ENCODE results near the gene EPHA6.
"Not testable (repeated sequence)": the region's sequence is repeated elsewhere in the genome, so short reads cannot be mapped to it uniquely, and the experiment has no call there.

EPHA6 gene

DNA sequence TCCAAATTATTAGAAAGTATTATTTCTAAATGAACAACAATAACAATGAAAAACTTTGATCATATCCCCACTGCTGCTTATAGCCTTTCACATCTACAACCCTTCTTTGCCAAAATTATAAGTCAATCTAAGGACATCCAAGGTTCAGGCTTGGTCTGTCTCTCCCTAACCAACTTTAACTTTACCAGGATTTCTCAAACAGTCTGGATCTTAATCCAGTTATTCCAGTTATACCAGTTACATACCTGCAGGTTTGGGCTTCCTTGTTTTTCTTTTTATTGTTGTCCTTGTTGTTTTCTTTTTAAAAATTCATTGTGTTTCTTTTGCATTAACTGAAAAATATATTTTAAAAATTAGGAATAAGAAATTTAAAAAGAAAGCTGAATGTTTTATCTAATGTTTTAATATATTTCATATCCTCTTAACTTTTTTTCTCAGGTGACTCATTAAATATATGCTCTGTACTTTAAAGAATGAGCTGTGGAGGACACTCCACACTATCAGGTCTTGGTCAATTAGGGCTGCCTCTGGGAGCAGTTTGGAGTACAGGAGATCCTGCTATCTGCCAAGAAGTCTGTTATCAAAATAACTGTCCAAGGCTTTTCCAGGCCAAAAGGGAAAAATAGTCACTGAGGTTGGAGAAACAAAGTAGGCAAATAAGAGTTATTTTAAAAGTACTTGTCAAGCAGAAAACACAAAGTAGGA, 421.4 kb downstream of the EPHA6 start:
- DNase-seq (ENCODE audit: insufficient read length, low spot score): no peak
- FAIRE-seq: no peak
- TF ChIP-seq POLR2AphosphoS5 (IDR thresholded peaks at IDR 0.05; ENCODE audit: low read depth, low read length): no peak
- TF ChIP-seq PAX5 (IDR thresholded peaks at IDR 0.05; ENCODE audit: insufficient read depth, low read length, severe bottlenecking): no peak
- TF ChIP-seq TAF1 (IDR thresholded peaks at IDR 0.05; ENCODE audit: low read depth, low read length): no peak
- TF ChIP-seq SPI1 (IDR thresholded peaks at IDR 0.05; ENCODE audit: low read depth, low read length): no peak
- TF ChIP-seq POLR2A (IDR thresholded peaks at IDR 0.05; ENCODE audit: low read depth, low read length): no peak
- TF ChIP-seq POU2F2 (IDR thresholded peaks at IDR 0.05; ENCODE audit: low read depth, low read length): no peak

DNA sequence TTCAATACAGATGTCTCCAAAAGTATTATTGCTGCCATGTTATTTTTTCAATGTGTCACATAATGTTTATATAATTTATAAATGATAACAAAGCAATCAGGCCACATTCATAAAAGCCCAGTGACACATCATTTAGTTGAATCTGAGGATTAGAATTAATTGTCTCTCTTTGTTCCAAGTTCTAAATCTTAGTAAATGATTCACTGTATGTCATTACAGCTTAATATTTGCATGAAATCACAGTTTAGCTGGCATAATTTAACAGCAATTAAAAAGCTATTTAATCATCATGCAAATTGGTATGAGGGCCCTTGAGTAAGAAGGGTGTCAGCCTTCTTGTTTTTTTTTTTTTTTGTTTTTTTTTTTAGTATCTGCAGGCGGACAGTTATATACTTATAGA, 427.0 kb downstream of the EPHA6 start:
- TF ChIP-seq PAX5 (IDR thresholded peaks at IDR 0.05; ENCODE audit: insufficient read depth, low read length, severe bottlenecking) (no peak), POU2F2 (IDR thresholded peaks at IDR 0.05; ENCODE audit: low read depth, low read length) (no peak), POLR2AphosphoS5 (IDR thresholded peaks at IDR 0.05; ENCODE audit: low read depth, low read length) (no peak), SPI1 (IDR thresholded peaks at IDR 0.05; ENCODE audit: low read depth, low read length) (no peak), TAF1 (IDR thresholded peaks at IDR 0.05; ENCODE audit: low read depth, low read length) (no peak), POLR2A (IDR thresholded peaks at IDR 0.05; ENCODE audit: low read depth, low read length) (no peak)
- FAIRE-seq: no peak

DNA sequence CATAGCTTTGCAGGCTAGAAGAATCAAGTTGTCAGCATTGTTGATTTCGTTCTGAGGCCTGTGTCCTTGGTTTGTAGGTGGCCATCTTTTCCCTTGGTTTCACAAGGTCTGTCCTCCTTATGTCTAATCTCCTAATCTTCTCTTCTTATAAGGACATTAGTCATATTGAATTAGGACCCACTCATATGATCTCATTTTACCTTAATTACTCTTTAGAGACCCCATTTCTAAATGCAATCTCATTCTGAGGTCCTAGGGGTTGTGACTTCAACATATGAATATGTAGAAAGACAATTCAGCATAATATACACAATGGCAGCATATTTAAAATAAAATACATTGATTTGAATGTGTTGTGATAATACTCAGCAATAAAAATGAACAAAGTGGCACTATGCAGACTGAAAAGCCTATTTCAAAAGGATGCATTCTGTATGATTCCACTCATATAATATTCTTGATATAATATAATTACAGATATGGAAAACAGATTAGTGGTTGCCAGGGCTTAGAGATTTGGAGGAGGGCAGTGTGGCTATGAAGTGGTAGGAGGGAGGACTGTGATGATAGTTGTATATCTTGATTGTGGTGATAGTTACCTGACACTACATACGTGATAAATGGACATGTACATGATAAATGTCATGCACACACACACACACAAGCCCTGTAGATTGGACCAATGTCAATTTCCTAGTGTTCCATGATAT, 431.0 kb downstream of the EPHA6 start:
- no peak for TF ChIP-seq POLR2A (IDR thresholded peaks at IDR 0.05; ENCODE audit: low read depth, low read length)
- TF ChIP-seq PAX5 (IDR thresholded peaks at IDR 0.05; ENCODE audit: insufficient read depth, low read length, severe bottlenecking): no peak
- no peak for TF ChIP-seq POLR2AphosphoS5 (IDR thresholded peaks at IDR 0.05; ENCODE audit: low read depth, low read length)
- no peak for TF ChIP-seq SPI1 (IDR thresholded peaks at IDR 0.05; ENCODE audit: low read depth, low read length)
- TF ChIP-seq TAF1 (IDR thresholded peaks at IDR 0.05; ENCODE audit: low read depth, low read length): no peak
- TF ChIP-seq POU2F2 (IDR thresholded peaks at IDR 0.05; ENCODE audit: low read depth, low read length): no peak
- no peak for DNase-seq (ENCODE audit: insufficient read length, low spot score)
- FAIRE-seq: no peak

More for the DNA sequence above, 427.0 kb downstream of the EPHA6 start:
- DNase-seq (ENCODE audit: insufficient read length, low spot score): no peak

DNA sequence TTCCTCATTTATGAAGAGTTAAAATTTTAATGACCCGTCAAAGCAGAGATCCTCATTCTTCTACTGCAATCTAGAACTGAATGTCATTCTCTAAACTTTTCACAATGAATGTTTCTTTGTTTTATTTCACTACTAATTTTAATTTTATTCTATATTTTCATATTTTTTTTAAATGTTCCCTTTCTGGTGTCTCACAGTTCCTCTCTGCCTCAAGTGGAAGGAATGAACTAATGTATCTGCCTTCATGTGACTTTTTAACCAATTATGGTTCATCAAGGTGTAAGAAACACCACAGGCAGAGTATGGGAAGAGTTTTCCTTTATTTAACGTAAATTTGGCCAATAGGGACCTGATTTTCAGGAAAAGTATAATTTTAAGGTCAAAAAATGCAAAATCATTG, 441.7 kb downstream of the EPHA6 start:
- DNase-seq (ENCODE audit: insufficient read length, low spot score) (no peak), FAIRE-seq (no peak)
- TF ChIP-seq PAX5 (IDR thresholded peaks at IDR 0.05; ENCODE audit: insufficient read depth, low read length, severe bottlenecking) (no peak), POLR2A (IDR thresholded peaks at IDR 0.05; ENCODE audit: low read depth, low read length) (no peak), POU2F2 (IDR thresholded peaks at IDR 0.05; ENCODE audit: low read depth, low read length) (no peak), POLR2AphosphoS5 (IDR thresholded peaks at IDR 0.05; ENCODE audit: low read depth, low read length) (no peak), TAF1 (IDR thresholded peaks at IDR 0.05; ENCODE audit: low read depth, low read length) (no peak), SPI1 (IDR thresholded peaks at IDR 0.05; ENCODE audit: low read depth, low read length) (no peak)

DNA sequence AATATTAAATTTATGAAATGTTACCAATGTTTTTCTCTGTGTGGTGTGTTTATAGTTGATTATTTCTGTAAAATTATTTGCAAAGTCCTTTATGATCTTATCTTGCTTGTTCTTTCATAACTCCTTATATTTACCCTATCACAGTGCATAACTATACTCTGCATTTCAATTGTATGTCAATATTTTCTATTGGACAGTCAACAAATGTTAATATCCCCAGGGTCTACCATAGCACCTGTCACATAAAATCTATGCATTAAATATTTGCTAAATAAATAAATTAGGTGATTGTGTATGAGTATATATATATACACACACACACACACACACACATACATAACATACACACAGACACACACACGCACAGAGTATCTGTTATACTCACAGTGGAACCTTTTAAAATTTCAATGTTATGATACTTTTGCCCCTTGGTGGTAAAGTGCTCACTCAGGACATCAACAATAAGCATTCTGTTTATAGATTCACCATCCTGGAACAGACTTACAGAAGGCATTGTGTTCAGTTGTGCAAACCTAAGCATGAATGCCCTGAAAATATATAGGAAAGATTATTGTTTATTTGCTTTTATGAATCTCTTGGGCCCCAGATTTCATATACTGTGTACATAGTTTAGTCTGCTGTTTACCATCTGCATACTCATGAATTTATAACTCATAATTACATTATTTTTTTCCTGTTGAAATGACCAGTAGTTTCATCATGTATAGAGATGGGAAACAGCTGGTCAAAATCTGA, 443.7 kb downstream of the EPHA6 start:
- TF ChIP-seq POU2F2 (IDR thresholded peaks at IDR 0.05; ENCODE audit: low read depth, low read length) (no peak), TAF1 (IDR thresholded peaks at IDR 0.05; ENCODE audit: low read depth, low read length) (no peak), PAX5 (IDR thresholded peaks at IDR 0.05; ENCODE audit: insufficient read depth, low read length, severe bottlenecking) (no peak), POLR2A (IDR thresholded peaks at IDR 0.05; ENCODE audit: low read depth, low read length) (no peak), POLR2AphosphoS5 (IDR thresholded peaks at IDR 0.05; ENCODE audit: low read depth, low read length) (no peak), SPI1 (IDR thresholded peaks at IDR 0.05; ENCODE audit: low read depth, low read length) (no peak)
- DNase-seq (ENCODE audit: insufficient read length, low spot score): no peak
- no peak for FAIRE-seq

DNA sequence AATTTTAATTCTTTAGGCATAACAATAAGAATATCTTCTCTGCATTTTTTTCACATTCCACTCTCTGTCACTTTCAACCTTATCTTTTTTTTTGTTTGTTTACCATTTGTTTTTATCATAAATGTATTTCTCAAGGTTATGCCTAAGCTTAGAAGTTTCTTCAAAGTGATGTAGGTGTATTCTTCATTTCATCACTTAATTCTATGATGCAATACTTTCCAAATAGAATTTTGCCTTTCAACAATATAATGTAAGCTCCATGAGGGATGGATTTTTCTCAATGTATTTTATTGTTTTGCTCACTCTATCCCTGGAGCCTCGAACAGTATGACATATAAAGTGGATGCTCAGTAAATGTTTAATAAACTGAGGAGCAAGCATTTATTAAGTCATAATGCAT, 444.9 kb downstream of the EPHA6 start:
- TF ChIP-seq SPI1 (IDR thresholded peaks at IDR 0.05; ENCODE audit: low read depth, low read length): no peak
- TF ChIP-seq PAX5 (IDR thresholded peaks at IDR 0.05; ENCODE audit: insufficient read depth, low read length, severe bottlenecking): no peak
- no peak for TF ChIP-seq TAF1 (IDR thresholded peaks at IDR 0.05; ENCODE audit: low read depth, low read length)
- no peak for FAIRE-seq
- DNase-seq (ENCODE audit: insufficient read length, low spot score): no peak

DNA sequence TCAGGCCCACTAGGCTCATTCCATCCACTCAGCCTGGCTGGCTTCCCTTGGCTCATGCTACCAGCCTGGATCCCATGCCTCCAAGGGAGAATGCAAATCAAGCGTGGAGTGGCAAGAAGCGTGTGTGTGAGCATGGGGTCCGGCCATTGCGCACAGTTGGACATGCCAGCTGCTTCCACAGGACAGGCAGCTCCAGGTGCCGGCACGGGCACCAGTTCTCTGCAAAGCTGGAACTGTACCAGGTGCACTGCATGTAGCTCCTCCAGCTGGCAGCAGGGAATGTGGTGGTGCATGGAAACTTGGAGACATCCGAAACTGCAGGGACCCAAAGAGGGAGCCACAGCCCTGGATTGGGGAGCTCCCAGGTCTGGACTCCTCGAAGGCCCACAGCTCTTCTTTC, 449.8 kb downstream of the EPHA6 start:
- DNase-seq (ENCODE audit: insufficient read length, low spot score): no peak
- no peak for FAIRE-seq
- TF ChIP-seq SPI1 (IDR thresholded peaks at IDR 0.05; ENCODE audit: low read depth, low read length): no peak
- no peak for TF ChIP-seq PAX5 (IDR thresholded peaks at IDR 0.05; ENCODE audit: insufficient read depth, low read length, severe bottlenecking)
- TF ChIP-seq POLR2AphosphoS5 (IDR thresholded peaks at IDR 0.05; ENCODE audit: low read depth, low read length): no peak
- no peak for TF ChIP-seq TAF1 (IDR thresholded peaks at IDR 0.05; ENCODE audit: low read depth, low read length)

DNA sequence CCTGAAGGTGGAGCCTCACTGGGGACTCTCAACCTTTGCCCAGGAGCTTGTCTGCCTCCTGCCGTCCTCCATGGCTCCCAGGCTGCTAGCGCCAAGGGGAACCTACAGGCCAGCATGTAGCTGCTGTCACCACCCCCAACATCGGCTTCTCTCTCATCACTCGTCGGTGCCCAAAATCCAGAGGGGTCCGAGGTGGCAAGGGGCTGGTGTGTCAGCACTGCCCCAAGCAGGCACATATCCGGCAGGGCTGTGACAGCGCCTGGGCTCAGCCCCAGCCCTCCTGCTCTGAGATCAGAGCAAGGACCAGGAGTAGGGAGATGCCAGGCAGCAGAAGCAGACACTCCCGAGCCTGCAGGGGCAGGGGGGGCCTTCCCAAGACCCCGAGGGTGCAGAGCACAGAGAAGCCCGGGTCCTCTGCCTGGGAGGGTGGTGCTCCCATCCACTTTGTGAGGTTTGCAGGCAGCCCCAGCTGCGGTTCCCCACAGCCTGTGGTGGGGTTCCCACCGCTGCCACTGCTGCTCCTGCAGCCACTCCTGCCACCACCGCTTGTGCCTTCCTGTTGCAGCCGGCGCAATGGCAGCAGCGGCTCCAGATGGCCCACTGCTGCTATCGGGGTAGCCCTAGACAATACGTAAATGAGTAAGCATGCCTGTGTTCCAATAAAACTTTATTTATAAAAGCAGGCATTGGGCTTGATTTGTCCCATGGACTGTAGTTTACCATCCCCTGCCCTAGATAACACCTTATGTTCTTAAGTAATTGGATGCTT, 451.0 kb downstream of the EPHA6 start:
- DNase-seq (ENCODE audit: insufficient read length, low spot score) (no peak), FAIRE-seq (no peak)
- TF ChIP-seq POU2F2 (IDR thresholded peaks at IDR 0.05; ENCODE audit: low read depth, low read length) (no peak), SPI1 (IDR thresholded peaks at IDR 0.05; ENCODE audit: low read depth, low read length) (no peak), POLR2AphosphoS5 (IDR thresholded peaks at IDR 0.05; ENCODE audit: low read depth, low read length) (no peak), TAF1 (IDR thresholded peaks at IDR 0.05; ENCODE audit: low read depth, low read length) (no peak), POLR2A (IDR thresholded peaks at IDR 0.05; ENCODE audit: low read depth, low read length) (no peak), PAX5 (IDR thresholded peaks at IDR 0.05; ENCODE audit: insufficient read depth, low read length, severe bottlenecking) (no peak)

DNA sequence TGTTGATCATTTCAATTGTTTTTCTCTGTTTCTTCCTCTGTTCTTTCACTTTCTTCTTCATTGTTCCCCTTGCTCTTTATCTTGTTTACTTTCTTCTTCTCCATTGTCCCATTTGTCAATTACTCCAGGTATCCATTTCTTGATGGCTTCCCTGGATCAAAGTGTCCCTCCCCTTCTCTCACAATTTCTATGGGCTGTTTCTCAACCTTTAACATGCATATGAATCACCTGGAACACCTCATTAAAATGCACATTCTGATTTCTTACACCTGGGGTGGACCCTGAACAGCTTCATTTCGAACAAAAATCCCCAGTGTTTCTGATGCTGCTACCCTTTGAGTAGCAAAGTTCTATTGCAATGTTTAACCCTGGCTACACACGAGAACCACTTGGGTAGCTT, 454.8 kb downstream of the EPHA6 start:
- DNase-seq (ENCODE audit: insufficient read length, low spot score): no peak
- no peak for FAIRE-seq
- TF ChIP-seq SPI1 (IDR thresholded peaks at IDR 0.05; ENCODE audit: low read depth, low read length) (no peak), POLR2AphosphoS5 (IDR thresholded peaks at IDR 0.05; ENCODE audit: low read depth, low read length) (no peak), POU2F2 (IDR thresholded peaks at IDR 0.05; ENCODE audit: low read depth, low read length) (no peak), POLR2A (IDR thresholded peaks at IDR 0.05; ENCODE audit: low read depth, low read length) (no peak), PAX5 (IDR thresholded peaks at IDR 0.05; ENCODE audit: insufficient read depth, low read length, severe bottlenecking) (no peak), TAF1 (IDR thresholded peaks at IDR 0.05; ENCODE audit: low read depth, low read length) (no peak)

DNA sequence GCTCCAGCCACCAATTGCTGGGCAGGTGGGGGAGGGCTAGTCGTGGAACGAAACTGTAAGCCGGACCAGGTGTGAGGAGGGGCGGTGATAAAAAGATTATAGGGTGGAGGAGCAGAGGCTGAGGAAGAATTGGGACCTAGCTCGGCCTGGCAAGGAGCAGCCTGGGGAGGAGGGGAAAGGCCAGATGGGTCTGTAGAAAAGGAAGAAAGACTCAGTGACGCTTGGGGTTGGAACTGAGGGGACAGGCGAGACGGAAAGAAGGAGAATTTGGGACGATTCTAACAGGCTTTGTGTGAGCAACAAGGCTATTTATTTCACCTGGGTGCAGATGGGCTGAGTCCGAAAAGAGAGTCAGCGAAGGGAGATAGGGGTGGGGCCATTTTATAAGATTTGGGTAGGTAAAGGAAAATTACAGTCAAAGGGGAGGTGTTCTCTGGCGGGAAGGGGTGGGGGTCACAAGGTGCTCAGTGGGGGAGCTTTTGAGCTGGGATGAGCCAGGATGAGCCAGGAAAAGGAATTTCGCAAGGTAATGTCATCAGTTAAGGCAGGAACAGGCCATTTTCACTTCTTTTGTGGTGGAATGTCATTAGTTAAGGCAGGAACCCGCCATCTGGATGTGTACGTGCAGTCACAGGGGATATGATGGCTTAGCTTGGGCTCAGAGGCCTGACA, 462.6 kb downstream of the EPHA6 start:
- not testable (repeated sequence) for FAIRE-seq; DNase-seq (ENCODE audit: insufficient read length, low spot score)
